B cell (primary cell): ENCODE results near the gene LZTS2. TPM values are rescaled to one million over a fixed set of nuclear protein-coding genes. Genes with fewer than 3 reads are reported as not detected.

ENCODE experiments used
- ATAC-seq: fragments of 200-7000 bp; cut with Tn5 transposase; one replicate; pipeline ENCODE4 v1.10.0; 2021; ENCODE audit warnings: low read depth, mild to moderate bottlenecking, moderate number of reproducible peaks, moderate library complexity
- CTCF ChIA-PET: fragments of 350-600 bp; sonication (Branson Sonifier 250); formaldehyde crosslinking; loops from one replicate; lab custom pipeline; 2021; ENCODE audit warnings: antibody characterized with exemption, inconsistent platforms; lab: Charles Lee
- POLR2A ChIA-PET: fragments of 350-600 bp; sonication (Branson Sonifier 250); formaldehyde crosslinking; loops from one replicate; lab custom pipeline; 2021; ENCODE audit warnings: antibody characterized with exemption; lab: Charles Lee
- DNase-seq: peaks from one replicate; pipeline ENCODE4 v3.0.0; 2013
- H2AFZ ChIP-seq: 2 replicates; pipeline ENCODE4 v1.6.1; 2012; ENCODE audit warnings: mild to moderate bottlenecking, low read depth, low read length; ENCODE audit not compliant: insufficient read depth, poor library complexity, severe bottlenecking
- H3K27ac ChIP-seq, 2 donors: 1 replicate in 1 of 2; 2 replicates in 1 of 2; pipeline ENCODE4 v1.5.1; 2012 to 2013; ENCODE audit warnings: low read length in 2 of 2, mild to moderate bottlenecking in 2 of 2, moderate library complexity in 1 of 2
- H3K27me3 ChIP-seq, 4 experiments: fragments of 200-600 bp in 1 of 4; sonication (generic) in 1 of 4; replicated peaks in 1 of 4; 1 replicate in 2 of 4; 2 replicates in 2 of 4; pipeline versions ENCODE4 v1.6.1 to v1.7.0; 2013 to 2016; ENCODE audit warnings: low read length in 3 of 4, mild to moderate bottlenecking in 2 of 4, mixed read lengths in 1 of 4, moderate library complexity in 1 of 4; ENCODE audit not compliant: insufficient read depth in 4 of 4, control insufficient read depth in 3 of 4; ENCODE audit errors: control extremely low read depth in 1 of 4
- H3K36me3 ChIP-seq, 2 experiments: replicated peaks in 1 of 2; 1 replicate in 1 of 2; 2 replicates in 1 of 2; pipeline versions ENCODE4 v1.6.1 to v1.7.1; 2013; ENCODE audit warnings: low read length in 1 of 2; ENCODE audit not compliant: insufficient read depth in 2 of 2, control insufficient read depth in 1 of 2; ENCODE audit errors: control extremely low read depth in 1 of 2, extremely low read depth in 1 of 2
- H3K4me1 ChIP-seq, 2 donors: fragments of 200-600 bp in 1 of 2; sonication (generic) in 1 of 2; 1 replicate in 1 of 2; 2 replicates in 1 of 2; pipeline versions ENCODE4 v1.5.1 to v1.6.1; 2013 to 2017; ENCODE audit warnings: low read length in 2 of 2; ENCODE audit not compliant: control insufficient read depth in 2 of 2, insufficient read depth in 2 of 2
- H3K4me2 ChIP-seq: replicated peaks from 2 replicates; pipeline ENCODE3; 2012; ENCODE audit warnings: mild to moderate bottlenecking, low read depth, low read length; ENCODE audit not compliant: poor library complexity, severe bottlenecking
- H3K4me3 ChIP-seq, 5 experiments: fragments of 200-600 bp in 1 of 5; sonication (generic) in 1 of 5; 1 replicate in 3 of 5; 2 replicates in 2 of 5; pipeline versions ENCODE4 v1.5.1 to v1.7.0; 2011 to 2016; ENCODE audit warnings: low read length in 4 of 5, mild to moderate bottlenecking in 4 of 5, low read depth in 2 of 5, control low read depth in 1 of 5, moderate library complexity in 1 of 5; ENCODE audit not compliant: insufficient read depth in 1 of 5; ENCODE audit errors: control extremely low read depth in 1 of 5, extremely low read depth in 1 of 5
- H3K79me2 ChIP-seq: fragments of 200-600 bp; sonication (generic); one replicate; pipeline ENCODE4 v1.6.0; 2016; ENCODE audit warnings: low read length; ENCODE audit not compliant: control insufficient read depth, insufficient read depth
- H3K9ac ChIP-seq: fragments of 200-600 bp; sonication (generic); 2 replicates; pipeline ENCODE4 v1.6.1; 2017; ENCODE audit warnings: mild to moderate bottlenecking, low read length, moderate library complexity
- H3K9me3 ChIP-seq, 3 donors: one replicate each; pipeline versions ENCODE4 v1.6.1 to v1.7.1; 2013; ENCODE audit warnings: low read length in 2 of 3; ENCODE audit not compliant: control insufficient read depth in 2 of 3, insufficient read depth in 1 of 3; ENCODE audit errors: control extremely low read depth in 1 of 3
- H4K20me1 ChIP-seq: 2 replicates; pipeline ENCODE4 v1.6.0; 2012; ENCODE audit warnings: mild to moderate bottlenecking, low read length; ENCODE audit not compliant: insufficient read depth, control insufficient read depth, poor library complexity, severe bottlenecking
- H3K27ac Mint-ChIP-seq: one replicate; pipeline ENCODE4 v1.8.0; 2021; ENCODE audit warnings: mixed read lengths
- H3K27me3 Mint-ChIP-seq: one replicate; pipeline ENCODE4 v1.8.0; 2021; ENCODE audit warnings: mixed read lengths
- H3K4me1 Mint-ChIP-seq: one replicate; pipeline ENCODE4 v1.8.0; 2021; ENCODE audit warnings: mixed read lengths
- H3K4me3 Mint-ChIP-seq: one replicate; pipeline ENCODE4 v1.8.0; 2021; ENCODE audit warnings: mixed read lengths
- H3K9me3 Mint-ChIP-seq: one replicate; pipeline ENCODE4 v1.8.0; 2022; ENCODE audit warnings: mixed read lengths; ENCODE audit not compliant: insufficient read depth
- CTCF ChIP-seq: fragments of 200-600 bp; IDR thresholded peaks from one replicate; pipeline ENCODE4 v1.8.0; 2022; ENCODE audit warnings: antibody characterized with exemption, mild to moderate bottlenecking
- EZH2 ChIP-seq: IDR thresholded peaks from 2 replicates; pipeline ENCODE4 v1.6.1; 2012; ENCODE audit warnings: borderline replicate concordance, low read depth, mild to moderate bottlenecking, moderate library complexity, low read length; ENCODE audit not compliant: insufficient read depth, poor library complexity, severe bottlenecking
- whole genome bisulfite sequencing: methylation state at CpG from one replicate; pipeline ENCODE4 v1.1.5; 2013; ENCODE audit warnings: missing lambda C conversion rate; ENCODE audit not compliant: insufficient coverage; 5-methylcytosine and 5-hydroxymethylcytosine counted together
- intact Hi-C: fragments of 100-400 bp; cut with micrococcal nuclease; formaldehyde crosslinking; loops from one replicate; pipeline ENCODE4 v1.10.0; 2022
- polyA plus RNA-seq: library from polyadenylated mRNA; depleted of rRNA; stranded (reverse); fragments of >200 nt; gene quantifications from 2 replicates; pipeline ENCODE4 v1.2.3, GENCODE V29; 2012
- total RNA-seq, 2 donors: library from RNA; stranded (reverse); fragments of 120-200 nt in 1 of 2; gene quantifications; 1 replicate in 1 of 2; 2 replicates in 1 of 2; pipeline versions ENCODE4 v1.2.3 to v1.2.4, GENCODE V29; 2013 to 2022

LZTS2 gene
- total and polyA plus RNA-seq, 2 donors (not counting 1 experiment from before 2014, with no cell fraction given) = 23.2 to 36.9 TPM

- H3K9ac ChIP-seq = no peak overlapping the region
- H3K9me3 ChIP-seq = no peaks in the 10 kb centered on the region
- Mint-ChIP-seq H3K9me3 (no peaks in the 10 kb centered on the region), H3K27me3 (peaks cover 38% of the 10 kb centered on the region), H3K27ac (no peak overlapping the region), H3K4me3 (no peak overlapping the region), H3K4me1 (peaks cover 26% of the 10 kb centered on the region)
- peaks cover 0 to 46% (median 24%) of the 10 kb centered on the region in 4 experiments for H3K27me3 ChIP-seq
- H3K79me2 ChIP-seq = no peaks in the 10 kb centered on the region
- no peak for ATAC-seq
- no peaks in the 10 kb centered on the region for H3K36me3 ChIP-seq
- intact Hi-C loops = loop anchor here (5.0 kb wide), 1 partner anchor 343 kb away; no protein-coding TSS in a partner anchor
- CTCF ChIA-PET = interaction anchor here (0.8 to 7.0 kb wide), 23 partner anchors 9 to 137 kb away, joined by 3 to 70 read pairs (median 4); partner anchors contain the start of genes LZTS2, MRPL43, PDZD7 and SEMA4G
- H3K4me2 ChIP-seq = no peak overlapping the region
- peaks cover 24 to 30% of the 10 kb centered on the region in 2 donors for H3K4me1 ChIP-seq
- POLR2A ChIA-PET = no interaction called here
- H3K4me3 ChIP-seq = no peak overlapping the region
- no peak overlapping the region for H2AFZ ChIP-seq
- H3K27ac ChIP-seq = no peak overlapping the region
- H4K20me1 ChIP-seq = no peaks in the 10 kb centered on the region
- TF ChIP-seq CTCF = no peak
- TF ChIP-seq EZH2 = no peak
- no peak for DNase-seq
- 60% methylated on average over 4 of the region's 7 CpGs for WGBS
Observed at GRCh38 chr10:101014966-101015581, 15.5 kb downstream of the LZTS2 start.

GRCh38 chr10:101015582-101015973 lies 16.0 kb downstream of the LZTS2 start:
- H3K27ac Mint-ChIP-seq = no peak overlapping the region
- H3K4me1 Mint-ChIP-seq = peaks cover 26% of the 10 kb centered on the region
- intact Hi-C loops = no loop called here
- peaks cover 24 to 30% of the 10 kb centered on the region in 2 donors for H3K4me1 ChIP-seq
- no peak overlapping the region for H3K4me2 ChIP-seq
- H3K4me3 Mint-ChIP-seq = no peak overlapping the region
- peaks cover 38% of the 10 kb centered on the region for H3K27me3 Mint-ChIP-seq
- DNase-seq (no peak), ATAC-seq (no peak)
- ChIA-PET CTCF (interaction anchor here (1.2 to 7.0 kb wide), 7 partner anchors 10 to 47 kb away, joined by 3 to 70 read pairs (median 25); partner anchors contain the start of genes LZTS2, MRPL43, PDZD7 and SEMA4G), POLR2A (no interaction called here)
- no peak overlapping the region for H2AFZ ChIP-seq
- no peak overlapping the region for H3K27ac ChIP-seq
- H3K9me3 Mint-ChIP-seq = no peaks in the 10 kb centered on the region
- H3K9me3 ChIP-seq = no peaks in the 10 kb centered on the region
- TF ChIP-seq CTCF (no peak), EZH2 (no peak)
- H3K9ac ChIP-seq = no peak overlapping the region
- H3K27me3 ChIP-seq = peaks cover 0 to 46% (median 24%) of the 10 kb centered on the region in 4 experiments
- H3K4me3 ChIP-seq = no peak overlapping the region
- no peaks in the 10 kb centered on the region for H3K36me3 ChIP-seq
- H3K79me2 ChIP-seq = no peaks in the 10 kb centered on the region
- no peaks in the 10 kb centered on the region for H4K20me1 ChIP-seq
- WGBS = 88% methylated on average over 8 of the region's 8 CpGs
